Activated CD8-positive, alpha-beta memory T cell treated with anti-CD3 and anti-CD28 coated beads, Interleukin-2, amount 50 U/mL, for 24 hours (primary cell): ENCODE data around the gene ZNF639.

Experiments used
- DNase-seq: peaks from one replicate; pipeline ENCODE4 v3.0.0-alpha.2; 2020; ENCODE audit errors: extremely low read depth

The ZNF639 gene

DNA sequence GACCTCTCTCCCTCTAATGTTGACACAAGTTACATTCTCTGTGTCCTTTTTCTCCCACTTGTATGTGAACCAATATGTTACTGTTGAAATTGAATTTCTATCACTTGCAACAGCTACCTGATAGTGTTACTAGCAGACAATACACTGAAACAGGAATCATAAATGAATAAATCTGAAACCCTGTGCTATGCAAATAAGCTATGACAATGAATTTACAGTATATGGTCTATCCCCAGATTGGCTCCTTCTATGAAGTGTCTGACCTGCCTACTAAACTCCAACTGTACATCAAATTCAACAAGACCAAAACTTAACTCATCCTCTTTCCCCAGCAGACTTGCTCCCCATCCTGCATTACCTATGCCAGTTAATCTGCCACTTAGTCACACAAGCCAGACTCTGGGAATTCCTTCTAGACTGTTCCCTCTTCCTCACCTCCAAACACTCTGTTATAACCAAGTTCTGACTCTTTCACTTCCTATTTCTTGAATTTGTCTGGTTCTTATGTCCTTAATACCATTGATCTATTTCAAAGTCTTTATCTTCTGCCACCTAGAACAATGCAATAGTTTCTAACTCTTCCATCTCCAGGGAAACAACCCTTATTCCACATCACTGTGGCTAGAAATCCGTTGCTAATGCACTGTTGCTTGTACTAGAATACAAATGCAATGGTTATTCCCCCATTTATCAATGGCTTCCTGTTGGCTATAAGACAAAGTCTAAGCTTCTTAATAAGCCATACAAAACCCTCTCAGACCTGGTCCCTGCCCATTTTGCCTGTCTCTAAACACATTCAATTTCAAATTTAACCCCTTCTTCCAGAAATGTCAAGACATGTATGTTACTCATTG, 13.4 kb upstream of the ZNF639 start:
- no peak for DNase-seq

DNA sequence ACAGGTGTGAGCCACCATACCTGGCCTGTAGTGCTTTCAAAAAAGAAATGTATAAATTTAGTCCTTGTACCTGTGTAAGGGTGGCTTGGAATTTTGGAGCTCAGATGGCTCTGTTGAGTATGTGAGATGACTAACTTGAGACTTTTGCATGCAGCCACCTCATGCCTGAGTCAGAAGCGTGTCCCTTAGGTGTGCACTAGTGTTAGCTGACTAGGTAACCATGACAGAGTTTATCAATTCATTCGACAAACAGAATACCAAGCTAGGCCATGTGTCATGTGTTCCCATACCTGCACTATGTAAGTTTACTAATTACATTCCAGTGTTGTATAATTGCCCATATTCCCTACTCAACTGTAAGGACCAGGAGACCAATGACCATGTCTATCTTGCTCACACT, 4.0 kb upstream of the ZNF639 start:
- no peak for DNase-seq

DNA sequence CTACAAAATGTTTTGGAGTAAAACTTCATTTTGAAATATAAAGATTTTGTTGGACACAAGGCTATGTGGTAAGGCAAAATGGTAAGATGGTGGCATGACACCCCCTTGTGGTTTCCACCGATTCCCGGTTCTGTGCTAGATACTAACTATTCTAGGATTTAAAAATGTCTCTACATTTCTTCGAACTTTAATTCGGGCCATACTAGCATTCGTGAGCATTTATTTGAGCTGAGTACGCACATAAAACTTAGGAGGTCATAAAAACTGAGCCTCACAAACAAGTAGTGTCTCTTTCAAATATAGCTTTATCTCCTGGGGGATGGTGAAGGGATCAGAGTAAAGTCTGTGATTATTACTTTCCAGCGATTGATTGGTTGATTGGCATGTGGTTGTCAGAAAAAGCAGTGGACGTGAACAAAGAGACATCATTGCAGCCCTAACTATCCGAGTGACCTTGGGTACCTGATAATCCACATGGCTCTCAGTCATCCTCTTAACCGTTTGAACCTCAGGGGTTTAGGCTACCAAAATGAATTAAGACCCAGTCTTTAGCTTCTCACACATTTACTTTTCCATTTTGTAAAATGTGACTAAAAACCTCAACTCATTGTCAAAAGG, 1.1 kb upstream of the ZNF639 start:
- DNase-seq, result no peak

DNA sequence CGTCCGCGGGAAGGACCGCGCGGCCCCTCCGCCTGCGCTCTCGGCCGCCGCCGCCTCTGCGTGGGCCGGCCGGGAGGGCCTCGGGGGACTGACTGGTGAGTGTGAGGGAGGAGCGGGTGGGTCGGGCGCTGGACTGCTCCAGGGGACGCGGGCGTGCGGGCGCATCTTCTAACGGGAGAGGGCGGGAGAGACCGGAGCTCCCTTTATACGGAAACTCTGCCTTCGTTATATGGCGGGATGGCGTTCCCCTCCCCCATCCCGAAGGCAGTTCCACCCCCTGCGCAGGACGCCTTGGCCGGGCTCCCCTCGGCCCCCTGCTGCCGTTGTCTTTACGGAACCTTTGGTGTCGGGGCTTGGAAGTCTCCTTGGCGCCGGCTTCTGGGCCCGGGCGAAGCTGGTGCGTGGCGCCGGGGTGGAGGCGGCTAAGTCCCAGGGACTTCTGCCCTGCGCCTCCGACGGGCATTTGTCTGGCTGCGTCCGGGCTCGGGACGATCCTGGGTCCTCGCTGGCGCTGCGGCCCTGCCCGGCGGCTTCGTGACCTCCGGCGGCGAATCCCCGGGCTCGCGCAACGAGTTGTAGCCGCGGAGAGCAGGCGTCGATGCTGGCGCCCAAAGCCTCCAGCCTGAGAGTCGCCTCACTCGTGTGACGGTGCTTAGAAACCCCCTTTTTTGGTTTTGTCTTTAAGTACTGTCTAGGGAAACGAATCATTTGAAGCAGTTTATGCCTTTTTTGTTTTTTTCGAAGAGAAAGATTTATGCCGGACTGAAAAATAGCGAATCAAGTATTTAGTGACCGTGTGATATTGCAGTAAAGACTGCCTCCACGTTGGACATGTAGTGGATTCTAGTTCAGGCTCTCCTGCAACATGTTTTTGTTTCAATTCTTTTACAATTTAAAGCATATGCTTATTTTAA, 623 bp downstream of the ZNF639 start:
- peak; percentile 15 for DNase-seq

DNA sequence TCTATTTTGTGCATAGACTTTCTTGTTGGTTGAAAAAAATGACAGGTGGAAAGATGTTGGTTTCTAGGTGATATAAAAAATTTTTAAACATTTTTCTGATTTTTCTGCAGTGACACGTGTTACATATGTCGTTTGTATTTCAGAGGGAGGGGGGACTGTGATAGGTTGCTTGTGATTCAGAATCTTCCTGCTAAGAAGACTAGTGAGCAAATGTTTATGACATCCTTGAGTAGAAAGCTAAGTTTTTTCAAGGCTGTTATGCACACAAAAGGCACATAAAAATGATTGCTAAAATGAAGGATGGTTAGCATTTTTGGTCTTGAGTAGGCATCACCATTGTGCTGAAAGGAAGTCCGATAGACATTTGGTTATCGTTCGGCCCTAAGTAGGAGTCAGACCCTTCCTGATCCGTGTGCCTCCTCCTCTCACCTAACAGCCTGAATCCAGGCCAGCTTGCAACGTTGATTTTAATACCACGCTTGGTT, 1.5 kb downstream of the ZNF639 start:
- no peak for DNase-seq

DNA sequence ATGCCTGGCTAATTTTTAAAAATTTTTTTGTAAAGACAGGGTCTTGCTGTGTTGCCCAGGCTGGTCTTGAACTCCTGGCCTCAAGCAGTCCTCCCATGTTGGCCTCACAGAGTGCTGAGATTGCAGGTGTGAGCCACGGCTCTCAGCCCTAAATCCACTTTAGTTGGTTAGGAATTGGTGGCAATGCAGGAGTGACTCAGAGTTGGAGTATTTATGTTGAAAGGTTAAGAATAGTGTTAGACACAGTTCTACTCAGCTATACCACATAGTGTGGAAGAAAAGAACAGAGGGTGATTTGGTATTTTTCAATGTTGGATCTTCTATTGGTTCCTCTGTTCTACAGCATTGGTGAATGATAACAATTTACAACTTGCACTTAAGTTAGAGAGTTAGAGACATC, 7.6 kb downstream of the ZNF639 start:
- DNase-seq, result no peak

DNA sequence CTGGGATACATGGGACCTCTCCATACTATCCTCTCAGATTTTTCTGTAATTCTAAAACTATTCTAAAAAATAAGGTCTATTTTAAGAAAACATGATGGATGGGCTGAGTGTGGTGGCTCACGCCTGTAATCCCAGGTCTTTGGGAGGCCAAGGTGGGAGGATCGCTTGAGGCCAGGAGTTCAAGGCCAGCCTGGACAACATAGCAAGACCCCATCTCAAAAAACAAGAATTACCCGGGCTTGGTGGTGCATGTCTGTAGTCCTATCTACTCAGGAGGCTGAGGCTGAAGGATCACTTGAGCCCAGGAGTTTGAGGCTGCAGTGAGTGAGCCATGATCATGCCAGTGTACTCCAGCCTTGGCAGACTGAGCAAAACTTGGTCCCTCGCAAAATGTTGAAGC, 9.4 kb downstream of the ZNF639 start:
- no peak for DNase-seq

DNA sequence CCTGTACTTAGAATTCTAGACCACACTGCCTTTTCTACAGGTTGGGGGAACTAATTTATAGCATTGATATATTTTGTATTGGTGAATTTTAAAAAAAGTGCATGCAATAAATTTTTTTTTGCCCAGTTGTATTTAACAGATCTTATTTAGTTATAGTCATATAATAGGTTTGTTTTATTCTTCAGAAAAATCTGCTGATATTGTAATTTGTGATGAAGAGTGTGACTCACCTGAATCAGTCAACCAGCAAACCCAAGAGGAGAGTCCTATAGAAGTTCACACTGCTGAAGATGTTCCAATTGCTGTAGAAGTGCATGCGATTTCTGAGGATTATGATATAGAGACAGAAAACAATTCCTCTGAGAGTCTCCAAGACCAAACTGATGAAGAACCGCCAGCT, 10.3 kb downstream of the ZNF639 start:
- no peak for DNase-seq

DNA sequence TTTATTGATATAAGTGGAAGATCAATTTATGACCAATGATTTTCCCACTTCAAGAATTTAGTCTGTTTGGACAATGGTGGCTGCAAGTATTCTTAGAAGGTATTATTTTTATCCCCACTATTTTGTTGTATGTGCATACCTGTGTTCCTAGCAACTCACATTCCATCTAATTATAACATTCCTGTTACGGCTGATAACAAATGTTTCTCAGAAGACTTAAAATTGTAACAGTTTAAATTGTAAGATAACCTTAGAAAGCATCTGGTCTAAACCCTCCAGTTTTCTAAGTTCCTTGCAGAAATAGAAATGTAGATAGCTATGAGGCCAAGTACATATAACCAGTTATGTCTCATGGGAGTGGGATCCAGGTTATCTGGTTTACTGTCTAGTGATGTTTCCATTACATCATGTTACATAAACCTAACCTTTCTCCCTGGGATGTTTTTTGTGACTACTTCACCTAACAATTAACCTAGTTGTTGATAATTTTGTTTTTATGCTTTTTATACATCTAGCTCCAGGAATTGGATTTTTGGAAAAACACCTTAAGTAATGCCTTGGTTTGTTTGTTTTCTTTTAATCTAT, 13.6 kb downstream of the ZNF639 start:
- DNase-seq, result no peak

DNA sequence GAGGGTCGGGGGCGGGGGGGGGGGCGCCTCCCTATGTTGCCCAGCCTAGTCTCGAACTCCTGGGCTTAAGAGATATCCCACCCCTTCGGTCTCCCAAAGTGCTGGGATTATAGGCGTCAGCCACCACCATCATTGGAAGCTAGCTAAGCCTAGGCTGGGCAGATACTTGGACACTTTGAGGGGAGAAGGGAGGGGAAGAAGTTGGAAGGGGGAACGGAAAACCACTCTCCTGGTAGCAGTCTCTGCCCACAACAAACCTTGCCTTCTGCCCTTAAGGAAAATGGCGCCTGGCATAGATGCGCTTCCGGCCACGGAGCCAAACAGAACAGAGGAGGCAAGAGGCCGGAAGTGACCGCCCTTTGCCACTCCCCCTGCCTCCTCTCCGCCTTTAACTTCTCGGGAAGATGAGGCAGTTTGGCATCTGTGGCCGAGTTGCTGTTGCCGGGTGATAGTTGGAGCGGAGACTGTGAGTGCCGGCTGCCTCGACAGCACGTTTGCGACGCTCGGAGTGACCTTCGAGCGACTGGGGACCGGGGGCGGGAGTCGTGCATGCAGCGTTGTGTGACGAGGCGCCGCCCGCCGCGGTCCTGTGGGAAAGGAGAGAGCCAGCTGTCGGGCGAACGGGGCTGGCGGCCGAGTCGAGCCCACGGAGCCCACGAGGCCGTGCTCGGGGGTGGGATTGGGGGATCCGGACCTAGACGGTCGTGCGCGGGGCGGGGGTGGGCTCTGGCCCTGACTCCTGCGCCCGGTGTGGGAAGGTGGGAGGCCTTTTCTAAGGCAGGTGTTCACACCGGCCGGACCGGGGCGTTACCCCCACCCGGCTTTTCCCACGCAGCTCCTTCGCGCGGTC, 24.7 kb downstream of the ZNF639 start, which contains the start of gene MFN1:
Gene MFN1, plus strand, starts transcription at position 365 of the 850 bp plus-strand sequence. CDS start 1,143 bp downstream, outside the sequence.
- DNase-seq, result peak; percentile 85

DNA sequence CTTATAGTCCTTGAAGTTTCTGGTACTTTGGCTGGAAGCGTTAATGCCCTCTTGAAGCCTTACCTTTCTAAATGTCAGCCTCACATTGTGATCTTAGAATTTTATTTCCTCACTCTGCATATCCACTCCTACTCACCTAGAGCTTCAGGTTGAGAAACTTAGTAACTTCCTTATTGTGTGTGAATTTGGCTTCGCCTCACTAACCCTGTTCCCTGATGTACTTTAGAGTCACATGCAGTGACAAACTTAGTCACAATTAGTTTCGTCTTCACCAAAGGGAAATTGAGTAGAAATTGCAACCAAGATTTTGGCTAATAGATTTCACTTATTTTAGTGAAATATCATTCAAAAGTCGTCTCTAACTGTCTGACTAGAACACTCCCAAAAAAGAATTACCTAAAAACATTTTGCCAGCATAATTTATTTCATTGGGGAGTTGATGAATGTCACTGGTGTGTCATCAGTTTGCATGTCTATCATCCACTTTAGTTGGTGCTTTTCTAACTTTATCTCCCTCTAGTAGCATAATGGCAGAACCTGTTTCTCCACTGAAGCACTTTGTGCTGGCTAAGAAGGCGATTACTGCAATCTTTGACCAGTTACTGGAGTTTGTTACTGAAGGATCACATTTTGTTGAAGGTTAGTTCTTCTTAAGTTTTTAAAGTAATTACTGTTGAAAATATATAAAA, 25.6 kb downstream of the ZNF639 start:
- no peak for DNase-seq

DNA sequence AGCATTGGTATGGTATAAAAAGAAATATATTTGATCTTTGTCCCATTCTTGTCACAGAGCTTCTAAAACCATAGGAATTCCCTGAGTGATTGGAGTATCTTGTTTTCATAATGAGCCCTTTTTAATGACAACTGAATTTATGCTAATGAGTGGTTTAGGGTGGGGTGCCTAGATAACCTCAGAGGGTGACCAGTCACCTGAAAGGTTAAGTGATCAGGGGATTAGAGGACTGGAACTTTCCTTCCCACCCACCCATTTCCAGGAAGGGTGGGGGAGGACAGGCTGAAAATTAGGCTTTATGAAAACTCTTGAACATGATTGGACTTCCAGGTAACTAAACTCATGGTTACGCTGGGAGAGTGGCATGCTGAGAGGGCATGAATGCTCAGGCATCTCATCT, 33.2 kb downstream of the ZNF639 start:
- DNase-seq, result no peak

DNA sequence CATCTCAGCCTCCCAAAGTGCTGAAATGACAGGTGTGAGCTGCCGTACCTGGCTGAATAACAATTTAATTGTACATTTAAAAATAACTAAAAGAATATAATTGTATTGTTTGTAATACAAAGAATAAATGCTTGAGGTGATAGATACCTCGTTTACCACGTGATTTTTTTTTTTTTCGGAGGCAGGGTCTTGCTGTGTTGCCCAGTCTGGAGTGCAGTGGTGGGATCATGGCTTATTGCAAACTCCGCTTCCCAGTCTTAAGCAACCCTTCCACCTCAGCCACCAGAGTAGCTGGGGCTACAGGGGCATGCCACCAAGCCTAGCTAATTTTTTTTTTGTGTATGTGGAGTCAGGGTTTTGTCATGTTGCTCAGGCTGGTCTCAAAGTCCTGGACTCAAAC, 40.5 kb downstream of the ZNF639 start:
- DNase-seq, result no peak

DNA sequence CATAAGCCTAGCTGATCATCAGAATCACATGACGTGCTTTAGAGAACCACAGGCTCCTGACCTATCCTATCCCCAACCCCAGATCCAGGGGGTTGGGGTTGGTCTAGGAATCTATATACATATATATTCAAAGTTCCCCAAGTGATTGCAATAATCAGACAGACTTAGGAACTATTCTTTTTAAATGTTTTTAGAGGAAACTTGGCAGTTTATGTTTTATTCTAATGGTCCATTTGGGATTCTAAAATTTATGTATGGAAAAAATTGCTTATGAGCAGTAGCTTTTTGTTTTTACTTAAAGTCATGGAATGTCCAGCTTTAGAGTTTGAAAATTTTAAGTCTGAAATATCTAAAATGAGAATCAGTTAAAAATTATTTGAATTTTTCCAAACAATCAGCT, 46.8 kb downstream of the ZNF639 start:
- DNase-seq, result no peak

DNA sequence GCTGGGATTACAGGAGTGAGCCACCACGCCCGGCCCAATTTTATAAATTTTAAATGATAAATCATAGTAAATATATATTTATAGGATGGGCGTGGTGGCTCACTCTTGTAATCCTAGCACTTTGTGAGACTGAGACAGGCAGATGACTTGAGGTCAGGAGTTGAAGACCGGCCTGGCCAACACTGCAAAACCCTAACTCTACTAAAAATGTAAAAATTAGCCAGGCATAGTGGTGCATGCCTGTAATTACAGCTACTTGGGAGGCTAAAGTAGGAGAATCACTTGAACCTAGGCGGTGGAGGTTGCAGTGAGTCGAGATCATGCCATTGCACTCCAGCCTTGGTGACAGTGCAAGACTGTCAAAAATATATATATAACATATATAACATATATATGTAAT, 51.1 kb downstream of the ZNF639 start:
- no peak for DNase-seq

DNA sequence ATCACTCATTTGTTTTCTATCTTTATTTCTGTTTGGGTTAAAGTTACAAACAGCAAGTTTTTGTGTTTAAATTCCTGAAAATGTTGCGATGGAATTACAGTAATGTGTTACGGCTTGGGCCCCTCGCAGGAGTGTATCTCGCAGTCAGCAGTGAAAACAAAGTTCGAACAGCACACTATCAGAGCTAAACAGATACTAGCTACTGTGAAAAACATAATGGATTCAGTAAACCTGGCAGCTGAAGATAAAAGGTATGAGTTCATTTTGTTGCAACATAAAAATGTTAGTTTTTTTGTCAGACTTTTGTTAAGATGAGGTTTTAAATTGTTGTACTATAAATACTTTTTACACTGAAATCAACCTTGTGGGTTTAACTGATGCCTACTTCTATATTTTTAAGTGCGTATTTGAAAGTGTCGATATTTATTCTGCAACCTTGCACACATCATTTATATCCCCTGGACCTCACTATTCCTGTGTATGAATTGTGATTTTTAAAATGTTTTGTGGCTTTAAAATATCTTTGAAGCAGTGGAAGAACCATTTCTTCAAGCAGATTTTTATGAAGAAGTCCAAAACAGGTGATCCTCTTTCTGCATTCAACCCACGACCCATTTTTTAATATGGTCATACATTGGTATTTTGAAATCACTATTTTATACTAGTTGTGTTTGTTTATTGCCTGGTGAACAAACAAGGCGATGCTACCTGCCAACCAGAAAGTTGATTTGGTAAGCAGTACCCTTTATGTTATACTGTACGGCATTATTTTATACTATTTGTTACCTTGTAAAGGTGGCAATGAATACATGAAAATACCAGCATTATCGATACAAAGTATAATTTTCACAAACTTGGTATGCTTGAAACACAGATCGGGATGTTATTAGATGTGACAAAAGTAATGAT, 52.5 kb downstream of the ZNF639 start:
- no peak for DNase-seq

DNA sequence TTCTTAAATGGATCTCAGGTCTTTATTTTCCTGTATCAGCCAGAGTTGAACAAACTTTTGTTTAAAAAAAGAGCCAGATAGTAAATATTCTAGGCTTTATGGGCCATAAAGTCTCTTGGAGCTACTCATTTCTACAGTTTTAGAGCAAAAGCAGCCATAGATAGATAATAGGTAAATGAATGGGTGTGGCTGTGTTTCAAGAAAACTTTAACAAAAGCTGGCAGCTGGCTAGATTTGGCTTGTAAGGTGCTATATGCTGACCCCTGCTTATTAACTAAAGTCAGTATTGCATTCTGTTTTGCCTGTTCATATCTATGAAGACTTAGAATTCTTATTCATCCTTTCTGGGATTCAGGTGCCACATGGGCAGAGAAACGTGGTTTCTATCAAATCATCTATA, 53.6 kb downstream of the ZNF639 start:
- DNase-seq, result no peak
